CD4-positive, alpha-beta T cell treated with Interleukin-6 at 100 ng/mL for 8 hours (primary cell): Measurements from ENCODE around the gene CSRP3.

Experiments used
- DNase-seq: peaks from one replicate; pipeline ENCODE4 v3.0.0-alpha.2; 2020; ENCODE audit warnings: mixed read lengths, low spot score

The CSRP3 gene

GRCh38 chr11:19225581-19225980, 23.8 kb upstream of the CSRP3 start:
- DNase-seq = no peak

GRCh38 chr11:19225123-19225522, 23.3 kb upstream of the CSRP3 start:
- no peak for DNase-seq

GRCh38 chr11:19220903-19221724, 19.3 kb upstream of the CSRP3 start:
- no peak for DNase-seq

- no peak for DNase-seq
These were observed 17.1 kb upstream of the CSRP3 start for GRCh38 chr11:19218786-19219460.

GRCh38 chr11:19218216-19218615, 16.4 kb upstream of the CSRP3 start:
- DNase-seq = no peak

GRCh38 chr11:19216709-19217374, 15.1 kb upstream of the CSRP3 start:
- no peak for DNase-seq

GRCh38 chr11:19216021-19216420, 14.2 kb upstream of the CSRP3 start:
- DNase-seq = no peak

GRCh38 chr11:19209617-19210370, 8.0 kb upstream of the CSRP3 start:
- DNase-seq = no peak

GRCh38 chr11:19208959-19209546, 7.3 kb upstream of the CSRP3 start:
- no peak for DNase-seq

- DNase-seq = no peak
These were observed 6.4 kb upstream of the CSRP3 start for GRCh38 chr11:19208181-19208580.

GRCh38 chr11:19204836-19205235, 3.1 kb upstream of the CSRP3 start:
- no peak for DNase-seq

GRCh38 chr11:19200410-19201201, 1.2 kb downstream of the CSRP3 start:
- no peak for DNase-seq

GRCh38 chr11:19199771-19200170, 2.0 kb downstream of the CSRP3 start:
- no peak for DNase-seq

- no peak for DNase-seq
These were observed 2.7 kb downstream of the CSRP3 start for GRCh38 chr11:19199048-19199447.

GRCh38 chr11:19196432-19196831, 5.4 kb downstream of the CSRP3 start:
- DNase-seq = no peak

GRCh38 chr11:19194620-19195308, 7.0 kb downstream of the CSRP3 start:
- no peak for DNase-seq

- DNase-seq = no peak
These were observed 7.9 kb downstream of the CSRP3 start for GRCh38 chr11:19193916-19194315.

GRCh38 chr11:19191530-19192169, 10.1 kb downstream of the CSRP3 start:
- DNase-seq = no peak

GRCh38 chr11:19187833-19188258, 13.9 kb downstream of the CSRP3 start:
- DNase-seq = no peak
